GM23338 (cell line): ENCODE measurements around the gene VAPB. TPM values are rescaled to one million over a fixed set of nuclear protein-coding genes. Genes with fewer than 3 reads are reported as not detected.

Experiments used
- ATAC-seq: fragments of 200-7000 bp; cut with Tn5 transposase; 3 replicates; pipeline ENCODE4 v1.9.1; 2020
- DNase-seq: peaks from one replicate; pipeline ENCODE4 v3.0.0-alpha.2; 2015; ENCODE audit warnings: low spot score
- H2AFZ ChIP-seq: fragments of 200-600 bp; sonication (generic); 2 replicates; pipeline ENCODE4 v1.8.0; 2016; ENCODE audit warnings: antibody characterized with exemption, mild to moderate bottlenecking, moderate library complexity
- H3F3A ChIP-seq: fragments of 200-600 bp; sonication (generic); replicated peaks from 2 replicates; pipeline ENCODE4 v1.8.0; 2017; ENCODE audit warnings: antibody characterized with exemption, mixed run types, low read depth
- H3K27ac ChIP-seq: fragments of 200-600 bp; sonication (generic); 2 replicates; pipeline ENCODE4 v1.6.1; 2016; ENCODE audit warnings: low read depth
- H3K27me3 ChIP-seq: fragments of 200-600 bp; sonication (generic); 2 replicates; pipeline ENCODE4 v1.8.0; 2016; ENCODE audit warnings: mild to moderate bottlenecking, mixed run types, moderate library complexity; ENCODE audit not compliant: insufficient read depth
- H3K36me3 ChIP-seq: fragments of 200-600 bp; sonication (generic); 2 replicates; pipeline ENCODE4 v1.8.0; 2016; ENCODE audit warnings: mild to moderate bottlenecking; ENCODE audit not compliant: insufficient read depth
- H3K4me1 ChIP-seq: fragments of 200-600 bp; sonication (generic); 2 replicates; pipeline ENCODE4 v1.8.0; 2016; ENCODE audit warnings: mild to moderate bottlenecking, moderate library complexity; ENCODE audit not compliant: insufficient read depth
- H3K4me2 ChIP-seq: fragments of 200-600 bp; sonication (generic); 2 replicates; pipeline ENCODE4 v1.7.1; 2017; ENCODE audit warnings: mixed run types
- H3K4me3 ChIP-seq: fragments of 200-600 bp; sonication (generic); 2 replicates; pipeline ENCODE4 v1.6.1; 2016; ENCODE audit warnings: mixed run types
- H3K79me2 ChIP-seq: fragments of 200-600 bp; sonication (generic); replicated peaks from 2 replicates; pipeline ENCODE4 v1.8.0; 2017; ENCODE audit warnings: mild to moderate bottlenecking; ENCODE audit not compliant: insufficient read depth
- H3K9me2 ChIP-seq: fragments of 200-600 bp; sonication (generic); 2 replicates; pipeline ENCODE4 v1.8.0; 2017; ENCODE audit not compliant: insufficient read depth
- H4K20me1 ChIP-seq: fragments of 200-600 bp; sonication (generic); replicated peaks from 2 replicates; pipeline ENCODE4 v1.8.0; 2017; ENCODE audit warnings: mild to moderate bottlenecking; ENCODE audit not compliant: insufficient read depth
- H3K27ac Mint-ChIP-seq: 2 replicates; pipeline ENCODE4 v1.8.0; 2020; ENCODE audit warnings: inconsistent platforms, mild to moderate bottlenecking, moderate library complexity, mixed read lengths
- H3K27me3 Mint-ChIP-seq: 3 replicates; pipeline ENCODE4 v1.8.0; 2022; ENCODE audit warnings: low read depth, mild to moderate bottlenecking, moderate library complexity, mixed read lengths, inconsistent platforms; ENCODE audit not compliant: insufficient read depth, poor library complexity
- H3K36me3 Mint-ChIP-seq: 3 replicates; pipeline ENCODE4 v1.8.0; 2021; ENCODE audit warnings: low read depth, mild to moderate bottlenecking, inconsistent platforms, moderate library complexity, mixed read lengths
- H3K4me1 Mint-ChIP-seq: 3 replicates; pipeline ENCODE4 v1.8.0; 2020; ENCODE audit warnings: mild to moderate bottlenecking, inconsistent platforms, mixed read lengths
- H3K4me3 Mint-ChIP-seq: 3 replicates; pipeline ENCODE4 v1.8.0; 2021; ENCODE audit warnings: moderate library complexity, mild to moderate bottlenecking, inconsistent platforms, mixed read lengths
- H3K9me3 Mint-ChIP-seq: 3 replicates; pipeline ENCODE4 v1.8.0; 2020; ENCODE audit warnings: moderate library complexity, mild to moderate bottlenecking, inconsistent platforms, mixed read lengths
- CREB1 ChIP-seq: fragments of 250-450 bp; sonication (Bioruptor Pico); IDR thresholded peaks from 2 replicates; pipeline ENCODE4 v1.5.0; 2020; ENCODE audit warnings: low read depth, mild to moderate bottlenecking, moderate library complexity
- CTCF ChIP-seq, 2 experiments: fragments of 200-600 bp in 1 of 2; sonication (generic) in 1 of 2; conservative IDR thresholded peaks; 2 replicates each; pipeline versions ENCODE4 v1.5.1 to v1.6.1; 2016 to 2017; ENCODE audit warnings: antibody characterized with exemption in 2 of 2, low read depth in 2 of 2, mild to moderate bottlenecking in 2 of 2, moderate library complexity in 1 of 2
- ETS1 ChIP-seq: IDR thresholded peaks from 2 replicates; pipeline ENCODE4 v1.6.1; 2016; ENCODE audit warnings: antibody characterized with exemption
- EZH2 ChIP-seq: fragments of 200-600 bp; sonication (generic); IDR thresholded peaks from one replicate; pipeline ENCODE4 v1.8.0; 2017; ENCODE audit warnings: antibody characterized with exemption, mild to moderate bottlenecking, low read depth; ENCODE audit not compliant: unreplicated experiment
- EZH2phosphoT487 ChIP-seq: fragments of 200-600 bp; sonication (generic); IDR thresholded peaks from one replicate; pipeline ENCODE4 v1.8.1; 2018; ENCODE audit warnings: antibody characterized with exemption; ENCODE audit not compliant: unreplicated experiment
- JUNB ChIP-seq: IDR thresholded peaks from one replicate; pipeline ENCODE4 v1.6.1; 2016; ENCODE audit warnings: antibody characterized with exemption; ENCODE audit not compliant: unreplicated experiment
- NANOG ChIP-seq: IDR thresholded peaks from 2 replicates; pipeline ENCODE4 v1.6.1; 2016; ENCODE audit warnings: antibody characterized with exemption, borderline replicate concordance
- POLR2AphosphoS5 ChIP-seq: IDR thresholded peaks from 2 replicates; pipeline ENCODE4 v1.6.1; 2016; ENCODE audit warnings: antibody characterized with exemption, low read depth
- ZNF114 ChIP-seq: fragments of 250-450 bp; sonication (Bioruptor Pico); IDR thresholded peaks from 2 replicates; pipeline ENCODE4 v1.5.0; 2020; ENCODE audit warnings: mild to moderate bottlenecking, moderate library complexity
- polyA plus RNA-seq: library from polyadenylated mRNA; unstranded; fragments of >200 nt; fragmentation: Nextera tagmentation; extraction: Ambion mirVana; gene quantifications from 2 replicates; pipeline ENCODE4 v1.2.1, GENCODE V29; 2016
- total RNA-seq: library from RNA; depleted of rRNA; stranded (reverse); fragments of >200 nt; shearing (Covaris generic); gene quantifications from 2 replicates; pipeline ENCODE4 v1.2.3, GENCODE V29; 2014
- TF ChIP-seq, protein P1 (sequence below): IDR thresholded peaks from one replicate; pipeline ENCODE4 v1.6.1; 2018; ENCODE audit warnings: antibody characterized with exemption; ENCODE audit not compliant: unreplicated experiment

VAPB gene
- total and polyA plus RNA-seq, 2 experiments from 2014 or later, result 18.8 to 22.9 TPM

DNA sequence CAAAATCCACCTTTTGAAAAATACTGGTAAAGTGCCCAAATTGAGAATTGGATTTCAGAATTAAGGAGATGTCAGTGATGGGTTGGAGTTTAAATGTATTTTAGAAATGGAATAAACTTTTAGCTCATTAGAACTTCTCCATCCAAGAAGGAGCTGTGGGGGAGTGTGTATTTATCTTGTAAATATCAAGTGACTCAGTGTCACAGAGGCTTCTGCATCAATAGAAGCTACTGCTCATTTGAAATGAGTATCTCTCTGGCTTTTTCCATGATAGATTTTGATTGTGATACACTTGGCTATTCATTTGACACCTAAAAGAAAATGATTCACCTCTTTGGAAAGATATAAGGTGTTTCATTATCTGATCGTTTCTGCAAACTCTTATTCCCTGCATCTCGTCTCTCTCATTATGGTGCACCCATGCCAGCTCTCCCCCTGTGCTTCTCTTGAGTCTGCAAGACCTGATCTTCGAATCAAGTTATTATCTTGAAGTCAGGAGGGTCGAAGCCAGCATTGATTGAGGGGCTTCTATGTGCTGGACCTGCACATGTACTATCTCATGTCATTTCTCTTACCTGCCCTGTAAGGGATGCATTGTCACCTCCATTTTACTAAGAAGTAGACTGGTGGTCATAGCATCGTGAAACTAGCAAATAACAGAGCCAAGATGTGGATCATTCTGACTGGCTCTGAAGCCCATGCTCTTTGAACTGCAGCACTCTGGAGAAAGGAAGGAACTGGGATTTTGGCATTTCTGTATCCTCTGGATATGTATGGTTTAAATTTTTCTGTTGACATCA, 30.1 kb downstream of the VAPB start (continued):
- TF ChIP-seq, protein P1, sequence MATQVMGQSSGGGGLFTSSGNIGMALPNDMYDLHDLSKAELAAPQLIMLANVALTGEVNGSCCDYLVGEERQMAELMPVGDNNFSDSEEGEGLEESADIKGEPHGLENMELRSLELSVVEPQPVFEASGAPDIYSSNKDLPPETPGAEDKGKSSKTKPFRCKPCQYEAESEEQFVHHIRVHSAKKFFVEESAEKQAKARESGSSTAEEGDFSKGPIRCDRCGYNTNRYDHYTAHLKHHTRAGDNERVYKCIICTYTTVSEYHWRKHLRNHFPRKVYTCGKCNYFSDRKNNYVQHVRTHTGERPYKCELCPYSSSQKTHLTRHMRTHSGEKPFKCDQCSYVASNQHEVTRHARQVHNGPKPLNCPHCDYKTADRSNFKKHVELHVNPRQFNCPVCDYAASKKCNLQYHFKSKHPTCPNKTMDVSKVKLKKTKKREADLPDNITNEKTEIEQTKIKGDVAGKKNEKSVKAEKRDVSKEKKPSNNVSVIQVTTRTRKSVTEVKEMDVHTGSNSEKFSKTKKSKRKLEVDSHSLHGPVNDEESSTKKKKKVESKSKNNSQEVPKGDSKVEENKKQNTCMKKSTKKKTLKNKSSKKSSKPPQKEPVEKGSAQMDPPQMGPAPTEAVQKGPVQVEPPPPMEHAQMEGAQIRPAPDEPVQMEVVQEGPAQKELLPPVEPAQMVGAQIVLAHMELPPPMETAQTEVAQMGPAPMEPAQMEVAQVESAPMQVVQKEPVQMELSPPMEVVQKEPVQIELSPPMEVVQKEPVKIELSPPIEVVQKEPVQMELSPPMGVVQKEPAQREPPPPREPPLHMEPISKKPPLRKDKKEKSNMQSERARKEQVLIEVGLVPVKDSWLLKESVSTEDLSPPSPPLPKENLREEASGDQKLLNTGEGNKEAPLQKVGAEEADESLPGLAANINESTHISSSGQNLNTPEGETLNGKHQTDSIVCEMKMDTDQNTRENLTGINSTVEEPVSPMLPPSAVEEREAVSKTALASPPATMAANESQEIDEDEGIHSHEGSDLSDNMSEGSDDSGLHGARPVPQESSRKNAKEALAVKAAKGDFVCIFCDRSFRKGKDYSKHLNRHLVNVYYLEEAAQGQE, result no peak

GRCh38 chr20:58420798-58421496, 31.9 kb downstream of the VAPB start:
- peaks cover 31% of the 10 kb centered on the region for H3K36me3 Mint-ChIP-seq

More at GRCh38 chr20:58420798-58421496, 31.9 kb downstream of the VAPB start:
- no peak overlapping the region for H3K4me2 ChIP-seq
- no peak overlapping the region for H3K4me3 Mint-ChIP-seq
- H2AFZ ChIP-seq, result no peak overlapping the region
- ATAC-seq (no peak), DNase-seq (no peak)
- no peak for TF ChIP-seq EZH2
- TF ChIP-seq ZNF114 (CRISPR knock-in tag), result no peak
- TF ChIP-seq EZH2phosphoT487, result no peak
- TF ChIP-seq NANOG, result no peak
- no peak for TF ChIP-seq JUNB
- no peak for TF ChIP-seq ETS1
- TF ChIP-seq, protein P1, result no peak
- no peak for TF ChIP-seq CREB1 (CRISPR knock-in tag)
- TF ChIP-seq CTCF (conservative IDR thresholded peaks at IDR 0.05; ENCODE audit: low read depth in 2 of 2), result no peak
- TF ChIP-seq POLR2AphosphoS5, result no peak
- H3K27ac ChIP-seq, result no peak overlapping the region
- H3K27me3 Mint-ChIP-seq, result peaks cover 3% of the 10 kb centered on the region
- peaks cover 66% of the 10 kb centered on the region for H3K79me2 ChIP-seq
- H4K20me1 ChIP-seq, result no peaks in the 10 kb centered on the region
- H3K27me3 ChIP-seq, result no peaks in the 10 kb centered on the region
- H3K27ac Mint-ChIP-seq, result no peak overlapping the region
- peaks cover under 1% of the 10 kb centered on the region; the same call in 1 of the 2 replicates for H3K36me3 ChIP-seq
- H3K4me1 Mint-ChIP-seq, result peaks cover 58% of the 10 kb centered on the region
- no peaks in the 10 kb centered on the region for H3K9me2 ChIP-seq
- H3K4me1 ChIP-seq, result peaks cover 54% of the 10 kb centered on the region
- no peak overlapping the region for H3K4me3 ChIP-seq
- H3K9me3 Mint-ChIP-seq, result peaks cover 6% of the 10 kb centered on the region; the same call in 2 of the 3 replicates
- peaks cover 5% of the 10 kb centered on the region for H3F3A ChIP-seq
